H1 (cell line): Measurements from ENCODE around the gene SLC44A1. TPM values are rescaled to one million over a fixed set of nuclear protein-coding genes. Genes with fewer than 3 reads are reported as not detected.

ENCODE experiments used
- CTCF ChIA-PET: fragments of 300-600 bp; sonication (Branson Sonifier 250); formaldehyde crosslinking; loops from one replicate; lab custom pipeline; 2021; ENCODE audit not compliant: partially characterized antibody; lab: Charles Lee
- POLR2A ChIA-PET: fragments of 300-600 bp; sonication (Branson Sonifier 250); formaldehyde crosslinking; loops from one replicate; lab custom pipeline; 2021; ENCODE audit warnings: inconsistent platforms; ENCODE audit not compliant: partially characterized antibody; lab: Charles Lee
- DNase-seq, 2 experiments: peaks; one replicate each; pipeline versions ENCODE4 v3.0.0 to v3.0.0-alpha.2; 2010 to 2022; ENCODE audit warnings: low spot score in 2 of 2, low read depth in 1 of 2, mixed read lengths in 1 of 2
- FAIRE-seq: peaks from 2 replicates; lab custom pipeline; 2011; peaks lifted over from hg19 to GRCh38; lab: Jason Lieb, UNC
- H2AFZ ChIP-seq: 2 replicates; pipeline ENCODE4 v1.8.1; 2012; ENCODE audit warnings: low read length, inconsistent platforms
- H2AK5ac ChIP-seq: 2 replicates; pipeline ENCODE4 v1.6.1; 2013; ENCODE audit warnings: low read depth, low read length
- H2BK120ac ChIP-seq: replicated peaks from 2 replicates; pipeline ENCODE3; 2013; ENCODE audit warnings: low read depth, low read length, inconsistent platforms
- H2BK12ac ChIP-seq: 2 replicates; pipeline ENCODE4 v1.6.1; 2013; ENCODE audit warnings: low read depth, low read length
- H2BK15ac ChIP-seq: 2 replicates; pipeline ENCODE4 v1.6.1; 2013; ENCODE audit warnings: low read length
- H2BK20ac ChIP-seq: 2 replicates; pipeline ENCODE4 v1.6.1; 2013; ENCODE audit warnings: low read length
- H2BK5ac ChIP-seq: 2 replicates; pipeline ENCODE4 v1.6.1; 2013; ENCODE audit warnings: low read depth, low read length
- H3K14ac ChIP-seq: 2 replicates; pipeline ENCODE4 v1.6.1; 2013; ENCODE audit warnings: inconsistent platforms; ENCODE audit not compliant: insufficient read length
- H3K18ac ChIP-seq: 2 replicates; pipeline ENCODE4 v1.6.1; 2013; ENCODE audit warnings: low read length; ENCODE audit errors: extremely low read depth
- H3K23ac ChIP-seq: 2 replicates; pipeline ENCODE4 v1.6.1; 2013; ENCODE audit warnings: inconsistent platforms; ENCODE audit not compliant: insufficient read length
- H3K23me2 ChIP-seq: 2 replicates; pipeline ENCODE4 v1.6.1; 2013; ENCODE audit warnings: low read depth, low read length
- H3K27ac ChIP-seq: 2 replicates; pipeline ENCODE4 v1.6.1; 2011; ENCODE audit warnings: low read depth, low read length, inconsistent platforms
- H3K27me3 ChIP-seq, 4 experiments: replicated peaks in 1 of 4; 1 replicate in 1 of 4; 2 replicates in 3 of 4; pipeline versions ENCODE4 v1.6.1 to v1.8.1; 2011 to 2013; ENCODE audit warnings: low read length in 3 of 4, mild to moderate bottlenecking in 3 of 4, inconsistent platforms in 2 of 4, mixed read lengths in 2 of 4, moderate library complexity in 1 of 4; ENCODE audit not compliant: control insufficient read depth in 3 of 4, insufficient read depth in 3 of 4; ENCODE audit errors: extremely low read depth in 1 of 4
- H3K36me3 ChIP-seq, 4 experiments: 2 replicates each; pipeline versions ENCODE4 v1.6.1 to v1.8.1; 2011 to 2013; ENCODE audit warnings: mild to moderate bottlenecking in 4 of 4, low read length in 3 of 4, moderate library complexity in 2 of 4, control low read depth in 1 of 4, inconsistent platforms in 1 of 4; ENCODE audit not compliant: insufficient read depth in 4 of 4, control insufficient read depth in 2 of 4
- H3K4ac ChIP-seq: replicated peaks from 2 replicates; pipeline ENCODE3; 2013; ENCODE audit warnings: low read length, low read depth, mixed read lengths, inconsistent platforms; ENCODE audit not compliant: insufficient read length
- H3K4me1 ChIP-seq, 4 experiments: replicated peaks in 1 of 4; 1 replicate in 1 of 4; 2 replicates in 3 of 4; pipeline versions ENCODE4 v1.6.1 to v1.8.1; 2011 to 2013; ENCODE audit warnings: low read length in 3 of 4, inconsistent platforms in 2 of 4, mixed read lengths in 1 of 4; ENCODE audit not compliant: insufficient read depth in 4 of 4, control insufficient read depth in 3 of 4
- H3K4me2 ChIP-seq, 2 experiments: 2 replicates each; pipeline versions ENCODE4 v1.6.1 to v1.8.1; 2011 to 2013; ENCODE audit warnings: low read depth in 2 of 2, low read length in 2 of 2, control low read depth in 1 of 2, inconsistent platforms in 1 of 2, mild to moderate bottlenecking in 1 of 2; ENCODE audit not compliant: insufficient read depth in 1 of 2
- H3K4me3 ChIP-seq, 4 experiments: fragments of 200-600, 300-600 bp in 1 of 4; sonication (generic), shearing (Covaris generic), sonication (Bioruptor Twin) in 1 of 4; 2 replicates each; pipeline versions ENCODE4 v1.5.1 to v1.8.1; 2011 to 2016; ENCODE audit warnings: low read length in 4 of 4, low read depth in 3 of 4, control low read depth in 2 of 4, inconsistent platforms in 2 of 4, mild to moderate bottlenecking in 2 of 4, mixed read lengths in 1 of 4, moderate library complexity in 1 of 4; ENCODE audit not compliant: insufficient read depth in 2 of 4; ENCODE audit errors: extremely low read depth in 1 of 4
- H3K56ac ChIP-seq: replicated peaks from 2 replicates; pipeline ENCODE3; 2013; ENCODE audit warnings: low read depth, mild to moderate bottlenecking, mixed read lengths, low read length, inconsistent platforms; ENCODE audit not compliant: insufficient read length
- H3K79me1 ChIP-seq: 2 replicates; pipeline ENCODE4 v1.6.1; 2013; ENCODE audit warnings: low read depth, low read length, control low read depth
- H3K79me2 ChIP-seq, 2 experiments: 2 replicates each; pipeline versions ENCODE4 v1.6.1 to v1.8.1; 2012 to 2013; ENCODE audit warnings: low read length in 2 of 2, mild to moderate bottlenecking in 2 of 2, inconsistent platforms in 1 of 2; ENCODE audit not compliant: insufficient read depth in 2 of 2, control insufficient read depth in 1 of 2
- H3K9ac ChIP-seq, 4 experiments: replicated peaks in 1 of 4; 1 replicate in 1 of 4; 2 replicates in 3 of 4; pipeline versions ENCODE4 v1.6.1 to v1.8.1; 2011 to 2013; ENCODE audit warnings: low read depth in 3 of 4, low read length in 3 of 4, control low read depth in 2 of 4, mild to moderate bottlenecking in 2 of 4, moderate library complexity in 2 of 4, inconsistent platforms in 1 of 4; ENCODE audit errors: extremely low read depth in 1 of 4
- H3K9me3 ChIP-seq, 2 experiments: 2 replicates each; pipeline versions ENCODE4 v1.6.1 to v1.8.1; 2012 to 2013; ENCODE audit warnings: mild to moderate bottlenecking in 2 of 2, moderate library complexity in 2 of 2, control low read depth in 1 of 2, inconsistent platforms in 1 of 2, low read depth in 1 of 2, low read length in 1 of 2, mixed read lengths in 1 of 2; ENCODE audit not compliant: insufficient read depth in 2 of 2
- H4K20me1 ChIP-seq, 2 experiments: replicated peaks in 1 of 2; 2 replicates each; pipeline versions ENCODE3 to v1.8.1; 2011 to 2013; ENCODE audit warnings: inconsistent platforms in 2 of 2, low read length in 2 of 2, mild to moderate bottlenecking in 1 of 2; ENCODE audit not compliant: insufficient read depth in 2 of 2, control insufficient read depth in 1 of 2
- H4K5ac ChIP-seq: 2 replicates; pipeline ENCODE4 v1.6.1; 2013; ENCODE audit warnings: low read length, low read depth, mixed read lengths, inconsistent platforms; ENCODE audit not compliant: insufficient read length
- H4K8ac ChIP-seq: 2 replicates; pipeline ENCODE4 v1.8.0; 2013; ENCODE audit warnings: mild to moderate bottlenecking, moderate library complexity, low read length, inconsistent platforms; ENCODE audit not compliant: insufficient read depth; ENCODE audit errors: extremely low read depth
- H4K91ac ChIP-seq: replicated peaks from 2 replicates; pipeline ENCODE3; 2013; ENCODE audit warnings: low read length, mixed read lengths, inconsistent platforms; ENCODE audit not compliant: insufficient read length
- BCL11A ChIP-seq, 2 experiments: IDR thresholded peaks; one replicate each; pipeline ENCODE4 v1.6.1; 2011; ENCODE audit warnings: low read depth in 2 of 2, low read length in 2 of 2, mild to moderate bottlenecking in 2 of 2
- CREB1 ChIP-seq: IDR thresholded peaks from 2 replicates; pipeline ENCODE4 v1.6.1; 2012; ENCODE audit warnings: inconsistent platforms
- KDM5A ChIP-seq: fragments of 200-600 bp; IDR thresholded peaks from 2 replicates; pipeline ENCODE4 v1.7.1; 2012; ENCODE audit warnings: mild to moderate bottlenecking, low read length, inconsistent platforms, mixed read lengths
- MAFK ChIP-seq: IDR thresholded peaks from 2 replicates; pipeline ENCODE4 v1.6.1; 2012; ENCODE audit warnings: low read depth, mild to moderate bottlenecking, improper control_type of control experiment, low read length
- MAX ChIP-seq: IDR thresholded peaks from 2 replicates; pipeline ENCODE4 v1.6.1; 2012; ENCODE audit warnings: inconsistent platforms
- SP1 ChIP-seq: IDR thresholded peaks from 2 replicates; pipeline ENCODE4 v1.6.1; 2011; ENCODE audit warnings: low read depth, low read length
- SRF ChIP-seq: IDR thresholded peaks from 2 replicates; pipeline ENCODE4 v1.6.1; 2011; ENCODE audit warnings: mild to moderate bottlenecking, low read depth, low read length, moderate library complexity
- TAF1 ChIP-seq: IDR thresholded peaks from 2 replicates; pipeline ENCODE4 v1.6.1; 2011; ENCODE audit warnings: mild to moderate bottlenecking, low read depth, low read length
- TBP ChIP-seq: IDR thresholded peaks from 2 replicates; pipeline ENCODE4 v1.6.1; 2011; ENCODE audit warnings: low read depth, low read length, improper control_type of control experiment
- USF2 ChIP-seq: IDR thresholded peaks from 2 replicates; pipeline ENCODE4 v1.6.1; 2011; ENCODE audit warnings: low read length, improper control_type of control experiment
- YY1 ChIP-seq: IDR thresholded peaks from 2 replicates; pipeline ENCODE4 v1.6.1; 2011; ENCODE audit warnings: low read depth, mild to moderate bottlenecking, low read length
- WGBS, 2 experiments: shearing (Covaris generic) in 1 of 2; methylation state at CpG; one replicate each; pipeline versions ENCODE4 v1.1.6 to v1.1.7; 2013 to 2015; ENCODE audit warnings: low lambda C conversion rate in 2 of 2, mixed read lengths in 2 of 2, inconsistent platforms in 1 of 2, low coverage in 1 of 2, missing lambda C conversion rate in 1 of 2; ENCODE audit not compliant: insufficient replicate concordance in 2 of 2, insufficient coverage in 1 of 2, insufficient read length in 1 of 2; ENCODE audit errors: extremely low coverage in 1 of 2, missing lambda C conversion rate in 1 of 2; 5-methylcytosine and 5-hydroxymethylcytosine counted together
- polyA plus RNA-seq, 7 experiments: library from polyadenylated mRNA; depleted of rRNA in 3 of 7; stranded (reverse) in 5 of 7; unstranded in 2 of 7; fragments of >200 nt in 5 of 7; fragments of 200-250 nt in 2 of 7; gene quantifications; 1 replicate in 5 of 7; 2 replicates in 1 of 7; 4 replicates in 1 of 7; pipeline versions ENCODE4 v1.2.1 to v1.2.3, GENCODE V29; 2011 to 2013; ENCODE audit warnings: missing spikeins in 2 of 7, mixed read lengths in 2 of 7
- total RNA-seq: library from RNA; stranded (reverse); fragmentation: NEBNext Ultra II Directional; extraction: Animal tissue kit (Norgen Biotek cat#: 25700); gene quantifications from 2 replicates; pipeline ENCODE4 v1.2.1, GENCODE V29; 2021

Gene SLC44A1
- total and polyA plus RNA-seq, 2 of the 8 experiments (the other 6 are each of a cell fraction or from before 2014, with no cell fraction given): 30.5 to 71.2 TPM

DNA sequence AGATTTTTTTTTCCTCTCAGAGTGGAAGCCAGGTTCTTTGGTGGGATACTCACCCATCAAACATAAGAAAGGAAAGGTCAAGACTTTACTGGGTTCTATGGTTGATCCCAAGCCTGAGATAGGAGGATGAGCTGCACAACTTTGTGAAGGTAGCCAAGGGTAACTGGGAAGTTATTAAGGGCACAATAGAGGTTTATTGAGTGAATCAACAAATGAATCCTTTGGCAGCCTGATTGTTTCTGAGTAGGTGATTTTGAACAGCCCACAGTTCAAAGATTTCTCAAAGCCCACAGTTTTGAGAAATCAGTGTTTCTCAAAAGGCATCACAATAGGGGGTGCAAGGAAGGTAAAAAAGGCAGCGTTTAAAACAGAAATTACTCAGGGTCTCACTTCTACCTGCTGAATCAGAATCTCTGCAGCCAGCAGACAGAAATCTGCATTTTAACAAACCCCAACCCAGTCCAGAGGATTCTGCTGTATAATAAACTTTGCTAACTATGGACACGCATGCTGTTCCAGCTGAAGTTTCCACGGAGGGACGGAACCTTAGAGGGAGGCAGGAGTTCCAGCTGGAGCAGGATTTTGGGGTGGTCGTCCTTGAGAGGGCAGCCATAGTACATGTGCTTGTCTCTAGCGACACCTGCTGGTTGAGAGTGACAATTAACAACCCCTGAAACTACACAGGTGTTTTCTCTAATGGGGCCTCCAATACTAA is 170.7 kb downstream of the SLC44A1 start:
- Histone ChIP-seq H2BK120ac (no peak overlapping the region), H3K4me1 (peaks cover 0 to 14% (median 6%) of the 10 kb centered on the region in 4 experiments; a peak in 6 of 7 replicates), H2BK20ac (peak overlapping the region; percentile 21; the same call in 1 of the 2 replicates), H4K8ac (no peak overlapping the region; the same call in 1 of the 2 replicates), H3K79me2 (no peaks in the 10 kb centered on the region), H3K23me2 (peaks cover 2% of the 10 kb centered on the region; the same call in 1 of the 2 replicates), H2AK5ac (no peak overlapping the region), H2AFZ (peak overlapping the region; percentile 34; the same call in 1 of the 2 replicates), H3K14ac (no peak overlapping the region), H3K36me3 (no peaks in the 10 kb centered on the region), H3K4me2 (peak overlapping the region; percentile 4 to 57; a peak in 3 of 4 replicates), H4K20me1 (no peaks in the 10 kb centered on the region), H3K4me3 (peak overlapping the region in 2 of 4 experiments; percentile 20 to 45; a peak in 2 of 8 replicates), H2BK12ac (no peak overlapping the region), H2BK15ac (no peak overlapping the region), H3K56ac (no peak overlapping the region), H3K9ac (no peak overlapping the region), H2BK5ac (no peak overlapping the region), H3K27ac (no peak overlapping the region), H3K23ac (no peak overlapping the region), H4K5ac (no peak overlapping the region), H3K4ac (no peak overlapping the region), H4K91ac (no peak overlapping the region), H3K79me1 (no peaks in the 10 kb centered on the region), H3K18ac (no peak overlapping the region), H3K9me3 (peaks cover 4 to 5% of the 10 kb centered on the region in 2 experiments; a peak in 2 of 4 replicates), H3K27me3 (no peaks in the 10 kb centered on the region)
- ChIA-PET POLR2A (interaction anchor here (0.6 to 2.2 kb wide), 3 partner anchors 26 to 552 kb away, joined by 3 to 8 read pairs (median 5); partner anchors contain the start of gene SLC44A1), CTCF (interaction anchor here (0.6 to 6.0 kb wide), 60 partner anchors 9 to 637 kb away, joined by 3 to 29 read pairs (median 4); no protein-coding TSS in a partner anchor)
- peak; percentile 95 for FAIRE-seq
- DNase-seq: peak in 1 of 2 experiments; percentile 83
- 7% methylated on average over 6 of the region's 6 CpGs; no CpG with 5 or more reads in 1 of the 2 experiments for WGBS, 2 experiments
- TF ChIP-seq SRF (no peak), BCL11A (IDR thresholded peaks at IDR 0.05; ENCODE audit: low read depth in 2 of 2, low read length in 2 of 2) (no peak), USF2 (no peak), SP1 (no peak), YY1 (peak; percentile 78), MAX (peak; percentile 65; the same call in 1 of the 2 replicates), KDM5A (no peak), TAF1 (no peak), CREB1 (no peak), TBP (no peak), MAFK (no peak)
